Endodermal cell (in vitro differentiated cells): ENCODE measurements around the gene MACC1. TPM values are rescaled to one million over a fixed set of nuclear protein-coding genes. Genes with fewer than 3 reads are reported as not detected.
A peak's percentile ranks its signal among the peaks of the same experiment; 100 is the strongest.

Experiments
- DNase-seq: peaks from one replicate; pipeline ENCODE4 v3.0.0-alpha.2; 2017
- H3K27ac ChIP-seq: 2 replicates; pipeline ENCODE4 v1.5.1; 2013; ENCODE audit warnings: mild to moderate bottlenecking, low read depth, low read length, moderate library complexity
- H3K27me3 ChIP-seq: 2 replicates; pipeline ENCODE4 v1.6.1; 2013; ENCODE audit warnings: mild to moderate bottlenecking, low read length, moderate library complexity; ENCODE audit not compliant: insufficient read depth, control insufficient read depth, poor library complexity, severe bottlenecking
- H3K36me3 ChIP-seq: 2 replicates; pipeline ENCODE4 v1.7.0; 2013; ENCODE audit warnings: mild to moderate bottlenecking, low read length, moderate library complexity; ENCODE audit not compliant: control insufficient read depth, insufficient read depth
- H3K4me1 ChIP-seq: one replicate; pipeline ENCODE4 v1.7.0; 2013; ENCODE audit warnings: low read length; ENCODE audit not compliant: control insufficient read depth, insufficient read depth
- H3K4me3 ChIP-seq: 2 replicates; pipeline ENCODE4 v1.5.1; 2013; ENCODE audit warnings: mild to moderate bottlenecking, low read length, moderate library complexity
- H3K9ac ChIP-seq: 2 replicates; pipeline ENCODE4 v1.6.1; 2013; ENCODE audit warnings: mild to moderate bottlenecking, low read length, moderate library complexity; ENCODE audit not compliant: poor library complexity, severe bottlenecking; ENCODE audit errors: extremely low read depth
- H3K9me3 ChIP-seq: 2 replicates; pipeline ENCODE4 v1.6.1; 2013; ENCODE audit warnings: mild to moderate bottlenecking, low read length, moderate library complexity; ENCODE audit not compliant: control insufficient read depth
- H3K27ac Mint-ChIP-seq: 2 replicates; pipeline ENCODE4 v1.8.0; 2020; ENCODE audit warnings: mixed read lengths
- H3K27me3 Mint-ChIP-seq: 2 replicates; pipeline ENCODE4 v1.8.0; 2021; ENCODE audit warnings: mild to moderate bottlenecking, mixed read lengths; ENCODE audit not compliant: insufficient read depth
- H3K36me3 Mint-ChIP-seq: 2 replicates; pipeline ENCODE4 v1.8.0; 2020; ENCODE audit warnings: low read depth, mixed read lengths
- H3K4me1 Mint-ChIP-seq: 2 replicates; pipeline ENCODE4 v1.8.0; 2020; ENCODE audit warnings: mixed read lengths
- H3K4me3 Mint-ChIP-seq: 2 replicates; pipeline ENCODE4 v1.8.0; 2020; ENCODE audit warnings: mild to moderate bottlenecking, moderate library complexity, mixed read lengths
- H3K9me3 Mint-ChIP-seq: 2 replicates; pipeline ENCODE4 v1.8.0; 2020; ENCODE audit warnings: mild to moderate bottlenecking, mixed read lengths
- CTCF ChIP-seq: fragments of 200-600 bp; sonication (generic); conservative IDR thresholded peaks from 2 replicates; pipeline ENCODE4 v1.5.0; 2021; ENCODE audit warnings: antibody characterized with exemption, mild to moderate bottlenecking
- WGBS, 2 experiments: methylation state at CpG; one replicate each; pipeline versions ENCODE4 v1.1.5 to v1.1.7; 2013; ENCODE audit warnings: missing lambda C conversion rate in 2 of 2, mixed read lengths in 1 of 2; ENCODE audit not compliant: insufficient coverage in 1 of 2, insufficient read length in 1 of 2; 5-methylcytosine and 5-hydroxymethylcytosine counted together
- total RNA-seq, 2 donors: library from RNA; stranded (reverse); fragmentation: NEBNext Ultra II Directional in 1 of 2; extraction: Animal tissue kit (Norgen Biotek cat#: 25700) in 1 of 2; gene quantifications; 2 replicates in 1 of 2; 3 replicates in 1 of 2; pipeline ENCODE4 v1.2.1, GENCODE V29; 2021

MACC1 gene
- total RNA-seq, 2 donors from 2014 or later = 1.4 to 2.0 TPM

- H3K27ac Mint-ChIP-seq = peak overlapping the region; percentile 74
Observed at GRCh38 chr7:20132585-20132984, 84.6 kb downstream of the MACC1 start.

GRCh38 chr7:20131776-20132175 lies 85.4 kb downstream of the MACC1 start:
- Histone ChIP-seq H3K27me3 (no peaks in the 10 kb centered on the region), H3K9ac (no peak overlapping the region), H3K27ac (no peak overlapping the region), H3K36me3 (no peaks in the 10 kb centered on the region), H3K4me3 (no peak overlapping the region), H3K4me1 (peaks cover 19% of the 10 kb centered on the region), H3K9me3 (no peaks in the 10 kb centered on the region)
- no peak overlapping the region for H3K4me3 Mint-ChIP-seq
- DNase-seq = no peak
- no peak overlapping the region for H3K27ac Mint-ChIP-seq
- peaks cover 39% of the 10 kb centered on the region for H3K4me1 Mint-ChIP-seq
- H3K27me3 Mint-ChIP-seq = no peaks in the 10 kb centered on the region
- H3K36me3 Mint-ChIP-seq = peaks cover 7% of the 10 kb centered on the region
- no peak for TF ChIP-seq CTCF
- no peaks in the 10 kb centered on the region for H3K9me3 Mint-ChIP-seq
- 92 to 96% methylated on average over 1 to 4 of the region's 4 CpGs for WGBS, 2 experiments

More at GRCh38 chr7:20132585-20132984, 84.6 kb downstream of the MACC1 start:
- 75 to 97% methylated on average over 1 to 2 of the region's 2 CpGs for WGBS, 2 experiments
- H3K9ac ChIP-seq = no peak overlapping the region
- no peak overlapping the region for H3K27ac ChIP-seq
- H3K27me3 ChIP-seq = no peaks in the 10 kb centered on the region
- Mint-ChIP-seq H3K9me3 (no peaks in the 10 kb centered on the region), H3K4me1 (peaks cover 33% of the 10 kb centered on the region), H3K36me3 (peaks cover 7% of the 10 kb centered on the region), H3K27me3 (no peaks in the 10 kb centered on the region), H3K4me3 (no peak overlapping the region)
- no peaks in the 10 kb centered on the region for H3K36me3 ChIP-seq
- no peak overlapping the region for H3K4me3 ChIP-seq
- no peak for TF ChIP-seq CTCF
- no peaks in the 10 kb centered on the region for H3K9me3 ChIP-seq
- peaks cover 14% of the 10 kb centered on the region for H3K4me1 ChIP-seq
- DNase-seq = no peak

- Histone ChIP-seq H3K9me3 (no peaks in the 10 kb centered on the region), H3K27me3 (no peaks in the 10 kb centered on the region), H3K4me3 (no peak overlapping the region), H3K36me3 (no peaks in the 10 kb centered on the region), H3K9ac (no peak overlapping the region), H3K27ac (no peak overlapping the region), H3K4me1 (peaks cover 23% of the 10 kb centered on the region)
- Mint-ChIP-seq H3K27ac (peak overlapping the region; percentile 75), H3K36me3 (peaks cover 7% of the 10 kb centered on the region), H3K4me3 (no peak overlapping the region), H3K9me3 (no peaks in the 10 kb centered on the region), H3K27me3 (no peaks in the 10 kb centered on the region), H3K4me1 (peaks cover 46% of the 10 kb centered on the region)
- no peak for TF ChIP-seq CTCF
- no peak for DNase-seq
Observed at GRCh38 chr7:20129920-20130319, 87.3 kb downstream of the MACC1 start.
